CD4-positive, alpha-beta T cell treated with Interleukin-2 at 100 ng/mL for 4 hours (primary cell): Measurements from ENCODE around the gene PPP1R13B.
"Not testable (repeated sequence)": the region's sequence is repeated elsewhere in the genome, so short reads cannot be mapped to it uniquely, and the experiment has no call there.

Source experiments
- DNase-seq: peaks from one replicate; pipeline ENCODE4 v3.0.0-alpha.2; 2020; ENCODE audit warnings: low spot score

Gene PPP1R13B

GRCh38 chr14:103861413-103862392, 14.3 kb upstream of the PPP1R13B start:
- no peak for DNase-seq

GRCh38 chr14:103859416-103860202, 12.2 kb upstream of the PPP1R13B start:
- no peak for DNase-seq

- no peak for DNase-seq
Measured at GRCh38 chr14:103858063-103858781, 10.8 kb upstream of the PPP1R13B start.

- DNase-seq, result no peak
Measured at GRCh38 chr14:103857256-103857655, 9.9 kb upstream of the PPP1R13B start.

GRCh38 chr14:103856607-103857006, 9.2 kb upstream of the PPP1R13B start:
- DNase-seq, result no peak

- no peak for DNase-seq
Measured at GRCh38 chr14:103856105-103856504, 8.7 kb upstream of the PPP1R13B start.

GRCh38 chr14:103855734-103856095, 8.3 kb upstream of the PPP1R13B start:
- no peak for DNase-seq

- DNase-seq, result no peak
Measured at GRCh38 chr14:103854822-103855733, 7.7 kb upstream of the PPP1R13B start.

- DNase-seq, result no peak
Measured at GRCh38 chr14:103854017-103854808, 6.8 kb upstream of the PPP1R13B start.

- no peak for DNase-seq
Measured at GRCh38 chr14:103849151-103849886, 1.9 kb upstream of the PPP1R13B start.

- no peak for DNase-seq
Measured at GRCh38 chr14:103848175-103849077, 1.1 kb upstream of the PPP1R13B start.

- DNase-seq, result peak; percentile 13
Measured at GRCh38 chr14:103846543-103847450, 578 bp downstream of the PPP1R13B start.

- no peak for DNase-seq
Measured at GRCh38 chr14:103846097-103846496, 1.3 kb downstream of the PPP1R13B start.

- DNase-seq, result no peak
Measured at GRCh38 chr14:103845327-103845726, 2.0 kb downstream of the PPP1R13B start.

- not testable (repeated sequence) for DNase-seq
Measured at GRCh38 chr14:103841265-103841664, 6.1 kb downstream of the PPP1R13B start.

GRCh38 chr14:103840014-103840413, 7.4 kb downstream of the PPP1R13B start:
- no peak for DNase-seq

- no peak for DNase-seq
Measured at GRCh38 chr14:103839579-103839978, 7.8 kb downstream of the PPP1R13B start.

- no peak for DNase-seq
Measured at GRCh38 chr14:103838117-103838516, 9.3 kb downstream of the PPP1R13B start.
